Measurements from ENCODE around the gene NUDT14. TPM values are rescaled to one million over a fixed set of nuclear protein-coding genes. Genes with fewer than 3 reads are reported as not detected.

NUDT14 gene
- total RNA-seq, 4 donors from 2014 or later = 0.66 to 2.7 (median 1.8) TPM

- TF ChIP-seq POLR2A (IDR thresholded peaks at IDR 0.05) = no peak
- no peak for TF ChIP-seq EP300 (IDR thresholded peaks at IDR 0.05)
- TF ChIP-seq CTCF (IDR thresholded peaks at IDR 0.05) = no peak
- no peaks in the 10 kb centered on the region for H3K36me3 ChIP-seq
- no peak overlapping the region for H3K27ac ChIP-seq
- no peak for DNase-seq (ENCODE audit: low spot score in 2 of 2)
- H3K4me3 ChIP-seq = no peak overlapping the region
- peaks cover 0 to 13% (median 0%) of the 10 kb centered on the region in 4 donors for H3K9me3 ChIP-seq
- WGBS, 2 donors = 67 to 74% methylated on average over 9 of the region's 9 CpGs
- H3K27me3 ChIP-seq = peaks cover 0 to 17% of the 10 kb centered on the region in 2 donors
- peaks cover 0 to 19% (median 3%) of the 10 kb centered on the region in 4 donors for H3K4me1 ChIP-seq
Observed at GRCh38 chr14:105184461-105184860, 3.3 kb upstream of the NUDT14 start.

- no peak overlapping the region for H3K27ac ChIP-seq
- H3K27me3 ChIP-seq = peaks cover 0 to 8% of the 10 kb centered on the region in 2 donors
- WGBS, 2 donors = 40 to 73% methylated on average over 2 to 24 of the region's 25 CpGs
- peaks cover 0 to under 1% (median 0%) of the 10 kb centered on the region in 4 donors for H3K9me3 ChIP-seq
- peaks cover 0 to 20% (median 3%) of the 10 kb centered on the region in 4 donors for H3K4me1 ChIP-seq
- no peaks in the 10 kb centered on the region for H3K36me3 ChIP-seq
- TF ChIP-seq POLR2A (IDR thresholded peaks at IDR 0.05) = no peak
- TF ChIP-seq EP300 (IDR thresholded peaks at IDR 0.05) = no peak
- TF ChIP-seq CTCF (IDR thresholded peaks at IDR 0.05) = no peak
- DNase-seq (ENCODE audit: low spot score in 2 of 2) = no peak
- H3K4me3 ChIP-seq = no peak overlapping the region
Observed at GRCh38 chr14:105182296-105183020, 1.3 kb upstream of the NUDT14 start.

GRCh38 chr14:105181549-105182295, 610 bp upstream of the NUDT14 start:
- DNase-seq (ENCODE audit: low spot score in 2 of 2) = no peak
- H3K36me3 ChIP-seq = no peaks in the 10 kb centered on the region
- H3K27me3 ChIP-seq = peaks cover 0 to 6% of the 10 kb centered on the region in 2 donors
- H3K9me3 ChIP-seq = no peaks in the 10 kb centered on the region
- peak overlapping the region in 1 of 4 donors; percentile 66 for H3K27ac ChIP-seq
- no peak for TF ChIP-seq EP300 (IDR thresholded peaks at IDR 0.05)
- peaks cover 0 to 20% (median 3%) of the 10 kb centered on the region in 4 donors for H3K4me1 ChIP-seq
- WGBS, 2 donors = 48 to 54% methylated on average over 16 to 19 of the region's 21 CpGs
- peak overlapping the region in 3 of 4 donors; percentile 3 to 60 (median 29) for H3K4me3 ChIP-seq

- H3K27ac ChIP-seq = no peak overlapping the region
- H3K27me3 ChIP-seq = peaks cover 0 to 6% of the 10 kb centered on the region in 2 donors
- no peak overlapping the region for H3K4me3 ChIP-seq
- no peak for DNase-seq (ENCODE audit: low spot score in 2 of 2)
- H3K9me3 ChIP-seq = no peaks in the 10 kb centered on the region
- H3K36me3 ChIP-seq = no peaks in the 10 kb centered on the region
- H3K4me1 ChIP-seq = peaks cover 0 to 24% (median 3%) of the 10 kb centered on the region in 4 donors
- WGBS, 2 donors = 80 to 83% methylated on average over 4 to 12 of the region's 13 CpGs
- TF ChIP-seq POLR2A (IDR thresholded peaks at IDR 0.05) (no peak), EP300 (IDR thresholded peaks at IDR 0.05) (no peak), CTCF (IDR thresholded peaks at IDR 0.05) (no peak)
Observed at GRCh38 chr14:105179191-105179590, 1.9 kb downstream of the NUDT14 start.

GRCh38 chr14:105178868-105179140, 2.3 kb downstream of the NUDT14 start:
- Histone ChIP-seq H3K4me3 (no peak overlapping the region), H3K36me3 (no peaks in the 10 kb centered on the region), H3K4me1 (peaks cover 0 to 24% (median 3%) of the 10 kb centered on the region in 4 donors), H3K27me3 (peaks cover 0 to 6% of the 10 kb centered on the region in 2 donors), H3K27ac (no peak overlapping the region), H3K9me3 (no peaks in the 10 kb centered on the region)
- 86 to 94% methylated on average over 11 of the region's 11 CpGs for WGBS, 2 donors
- TF ChIP-seq EP300 (IDR thresholded peaks at IDR 0.05) (no peak), POLR2A (IDR thresholded peaks at IDR 0.05) (no peak), CTCF (IDR thresholded peaks at IDR 0.05) (no peak)
- DNase-seq (ENCODE audit: low spot score in 2 of 2) = no peak

Measured in tibial nerve (tissue), 4 donors.